Type B pancreatic cell (in vitro differentiated cells): Measurements from ENCODE around the gene CHTF18. TPM values are rescaled to one million over a fixed set of nuclear protein-coding genes. Genes with fewer than 3 reads are reported as not detected.
"Not testable (repeated sequence)": the region's sequence is repeated elsewhere in the genome, so short reads cannot be mapped to it uniquely, and the experiment has no call there.

ENCODE experiments used
- DNase-seq: peaks from one replicate; pipeline ENCODE4 v3.0.0; 2021; ENCODE audit warnings: mixed read lengths; ENCODE audit not compliant: unreplicated experiment; ENCODE audit errors: extremely low spot score
- H3K27ac Mint-ChIP-seq: 2 replicates; pipeline ENCODE4 v1.8.0; 2021; ENCODE audit warnings: mild to moderate bottlenecking, mixed read lengths
- H3K27me3 Mint-ChIP-seq: 2 replicates; pipeline ENCODE4 v1.8.0; 2021; ENCODE audit warnings: mixed read lengths
- H3K36me3 Mint-ChIP-seq: 2 replicates; pipeline ENCODE4 v1.8.0; 2021; ENCODE audit warnings: mixed read lengths
- H3K4me1 Mint-ChIP-seq: one replicate; pipeline ENCODE4 v1.8.0; 2021; ENCODE audit warnings: mixed read lengths; ENCODE audit not compliant: unreplicated experiment
- H3K4me3 Mint-ChIP-seq: 2 replicates; pipeline ENCODE4 v1.8.0; 2021; ENCODE audit warnings: mild to moderate bottlenecking, mixed read lengths
- H3K9me3 Mint-ChIP-seq: 2 replicates; pipeline ENCODE4 v1.8.0; 2021; ENCODE audit warnings: mixed read lengths
- CTCF ChIP-seq: fragments of 200-600 bp; sonication (generic); conservative IDR thresholded peaks from 2 replicates; pipeline ENCODE4 v1.5.0; 2021; ENCODE audit warnings: antibody characterized with exemption, mild to moderate bottlenecking
- total RNA-seq: library from RNA; stranded (reverse); gene quantifications from 2 replicates; pipeline ENCODE4 v1.2.1, GENCODE V29; 2021; ENCODE audit warnings: low replicate concordance

Gene CHTF18
- total RNA-seq, 1 donor from 2014 or later = 105 TPM

- no peak for DNase-seq
- TF ChIP-seq CTCF = no peak
- Mint-ChIP-seq H3K27ac (no peak overlapping the region), H3K4me1 (no peaks in the 10 kb centered on the region), H3K9me3 (no peaks in the 10 kb centered on the region), H3K27me3 (peaks cover 20% of the 10 kb centered on the region), H3K4me3 (no peak overlapping the region), H3K36me3 (no peaks in the 10 kb centered on the region)
Measured at GRCh38 chr16:817001-817906, 28.8 kb downstream of the CHTF18 start.

GRCh38 chr16:818132-818531 is 29.7 kb downstream of the CHTF18 start:
- H3K27me3 Mint-ChIP-seq = peaks cover 12% of the 10 kb centered on the region
- no peaks in the 10 kb centered on the region for H3K36me3 Mint-ChIP-seq
- TF ChIP-seq CTCF = no peak
- DNase-seq = no peak
- no peak overlapping the region for H3K4me3 Mint-ChIP-seq
- H3K27ac Mint-ChIP-seq = no peak overlapping the region
- no peaks in the 10 kb centered on the region for H3K4me1 Mint-ChIP-seq
- H3K9me3 Mint-ChIP-seq = no peaks in the 10 kb centered on the region

- TF ChIP-seq CTCF = no peak
- Mint-ChIP-seq H3K4me3 (no peak overlapping the region), H3K9me3 (no peaks in the 10 kb centered on the region), H3K4me1 (no peaks in the 10 kb centered on the region), H3K27me3 (peaks cover 12% of the 10 kb centered on the region), H3K27ac (no peak overlapping the region), H3K36me3 (no peaks in the 10 kb centered on the region)
- no peak for DNase-seq
Measured at GRCh38 chr16:818592-818991, 30.2 kb downstream of the CHTF18 start.

- Mint-ChIP-seq H3K27ac (no peak overlapping the region), H3K9me3 (no peaks in the 10 kb centered on the region), H3K4me3 (no peak overlapping the region), H3K4me1 (no peaks in the 10 kb centered on the region), H3K36me3 (no peaks in the 10 kb centered on the region), H3K27me3 (peaks cover 10% of the 10 kb centered on the region)
- no peak for TF ChIP-seq CTCF
- no peak for DNase-seq
Measured at GRCh38 chr16:819336-820043, 31.1 kb downstream of the CHTF18 start.

- DNase-seq, H3K27ac Mint-ChIP-seq, H3K9me3 Mint-ChIP-seq, H3K27me3 Mint-ChIP-seq, H3K4me1 Mint-ChIP-seq, H3K4me3 Mint-ChIP-seq, H3K36me3 Mint-ChIP-seq: not testable (repeated sequence)
Measured at GRCh38 chr16:820044-820408, 31.6 kb downstream of the CHTF18 start.

GRCh38 chr16:820748-821147 is 32.3 kb downstream of the CHTF18 start:
- H3K27me3 Mint-ChIP-seq = peaks cover 8% of the 10 kb centered on the region
- no peaks in the 10 kb centered on the region for H3K36me3 Mint-ChIP-seq
- TF ChIP-seq CTCF = no peak
- no peak overlapping the region for H3K4me3 Mint-ChIP-seq
- no peaks in the 10 kb centered on the region for H3K9me3 Mint-ChIP-seq
- H3K27ac Mint-ChIP-seq = no peak overlapping the region
- H3K4me1 Mint-ChIP-seq = peaks cover 5% of the 10 kb centered on the region
- DNase-seq = no peak
